ENCODE data around the gene UGT1A3.

- TF ChIP-seq CTCF (IDR thresholded peaks at IDR 0.05; ENCODE audit: borderline replicate concordance, extremely low read depth, low read length, poor library complexity, severe bottlenecking): no peak
- no peak for TF ChIP-seq EZH2 (IDR thresholded peaks at IDR 0.05; ENCODE audit: borderline replicate concordance, low read depth, low read length, severe bottlenecking)
These were observed 27.7 kb downstream of the UGT1A3 start for GRCh38 chr2:233756429-233757081.

Measured in DND-41 (cell line).